SH-SY5Y (cell line): ENCODE data around the gene ATP10B.

Experiments
- GATA2 ChIP-seq: IDR thresholded peaks from 2 replicates; pipeline ENCODE4 v1.6.1; 2011; ENCODE audit warnings: mild to moderate bottlenecking, low read depth, low read length
- GATA3 ChIP-seq: IDR thresholded peaks from 2 replicates; pipeline ENCODE4 v1.6.1; 2011; ENCODE audit warnings: low read depth, mild to moderate bottlenecking, low read length, moderate library complexity

GRCh38 chr5:160747559-160747958, 104.5 kb downstream of the ATP10B start:
- TF ChIP-seq GATA2 (no peak), GATA3 (no peak)
